Vagina (tissue), 2 donors: ENCODE data around the gene OR1L4.

Experiments used
- CTCF ChIP-seq, 3 experiments: fragments of 450-650 bp in 2 of 3; fragments of 200-600 bp in 1 of 3; sonication (generic) in 1 of 3; IDR thresholded peaks; one replicate each; pipeline ENCODE4 v1.5.1; 2017 to 2019; ENCODE audit warnings: antibody characterized with exemption in 3 of 3, mild to moderate bottlenecking in 2 of 3, moderate library complexity in 2 of 3
- POLR2AphosphoS5 ChIP-seq, 2 donors: sonication (generic); formaldehyde crosslinking; IDR thresholded peaks; one replicate each; pipeline ENCODE4 v1.9.0; 2017; ENCODE audit warnings: antibody characterized with exemption in 2 of 2, mild to moderate bottlenecking in 2 of 2, low read depth in 1 of 2; ENCODE audit not compliant: insufficient read depth in 1 of 2

GRCh38 chr9:122695696-122696095, 28.1 kb upstream of the OR1L4 start:
- no peak for TF ChIP-seq CTCF (IDR thresholded peaks at IDR 0.05)
- no peak for TF ChIP-seq POLR2AphosphoS5 (IDR thresholded peaks at IDR 0.05; ENCODE audit: insufficient read depth in 1 of 2, low read depth in 1 of 2)
